Lower lobe of right lung (tissue), 2 donors: ENCODE results near the gene OTULINL. TPM values are rescaled to one million over a fixed set of nuclear protein-coding genes. Genes with fewer than 3 reads are reported as not detected.
A peak's percentile ranks its signal among the peaks of the same experiment; 100 is the strongest.

Experiments used
- ATAC-seq, 2 donors: fragments of 200-7000 bp; cut with Tn5 transposase; one replicate each; pipeline ENCODE4 v1.9.1; 2020 to 2022; ENCODE audit warnings: mild to moderate bottlenecking in 2 of 2, moderate library complexity in 2 of 2
- DNase-seq: peaks from one replicate; pipeline ENCODE4 v3.0.0-alpha.2; 2020
- H3K27ac ChIP-seq: fragments of 200-600 bp; one replicate; pipeline ENCODE4 v1.8.0; 2022
- H3K27me3 ChIP-seq: fragments of 200-600 bp; one replicate; pipeline ENCODE4 v1.8.0; 2022; ENCODE audit warnings: low read depth
- H3K36me3 ChIP-seq: fragments of 200-600 bp; one replicate; pipeline ENCODE4 v1.8.0; 2022; ENCODE audit warnings: mild to moderate bottlenecking
- H3K4me1 ChIP-seq: fragments of 200-600 bp; one replicate; pipeline ENCODE4 v1.8.0; 2022
- H3K4me3 ChIP-seq: fragments of 200-600 bp; one replicate; pipeline ENCODE4 v1.8.0; 2022; ENCODE audit warnings: mild to moderate bottlenecking
- H3K9me3 ChIP-seq: fragments of 200-600 bp; one replicate; pipeline ENCODE4 v1.8.0; 2022
- CTCF ChIP-seq: fragments of 200-600 bp; IDR thresholded peaks from one replicate; pipeline ENCODE4 v1.8.0; 2022; ENCODE audit warnings: antibody characterized with exemption, mild to moderate bottlenecking
- intact Hi-C: fragments of 100-400 bp; cut with DNase I; formaldehyde crosslinking; loops from one replicate; pipeline ENCODE4 v1.11.0; 2022
- total RNA-seq: library from RNA; stranded (reverse); fragmentation: NEBNext Ultra II Directional; extraction: Animal tissue kit (Norgen Biotek cat#: 25700); gene quantifications from one replicate; pipeline ENCODE4 v1.2.1, GENCODE V29; 2021
- donor health status: DM: no; HTN: yes; CAD: no; lungs with severe emphysema.

Gene OTULINL
- total RNA-seq, 1 donor from 2014 or later, result 79.3 TPM

GRCh38 chr5:14580398-14581034, 1.1 kb upstream of the OTULINL start:
- no peak overlapping the region for H3K4me3 ChIP-seq
- DNase-seq (no peak), ATAC-seq (no peak)
- H3K9me3 ChIP-seq, result no peaks in the 10 kb centered on the region
- intact Hi-C loops, result no loop called here
- H3K27me3 ChIP-seq, result peaks cover 13% of the 10 kb centered on the region
- H3K4me1 ChIP-seq, result peaks cover 27% of the 10 kb centered on the region
- no peak overlapping the region for H3K27ac ChIP-seq
- TF ChIP-seq CTCF, result no peak
- H3K36me3 ChIP-seq, result no peaks in the 10 kb centered on the region

GRCh38 chr5:14581891-14582796, 552 bp downstream of the OTULINL start:
- DNase-seq (peak; percentile 84), ATAC-seq (peak; percentile 79)
- Histone ChIP-seq H3K4me1 (peaks cover 42% of the 10 kb centered on the region), H3K9me3 (no peaks in the 10 kb centered on the region), H3K36me3 (no peaks in the 10 kb centered on the region), H3K27me3 (peaks cover 13% of the 10 kb centered on the region), H3K27ac (peak overlapping the region; percentile 95), H3K4me3 (peak overlapping the region; percentile 83)
- peak; percentile 20 for TF ChIP-seq CTCF
- intact Hi-C loops, result no loop called here

GRCh38 chr5:14582797-14583137, 1.2 kb downstream of the OTULINL start:
- no peak for TF ChIP-seq CTCF
- peak overlapping the region; percentile 95 for H3K27ac ChIP-seq

GRCh38 chr5:14584848-14585247, 3.3 kb downstream of the OTULINL start:
- peak overlapping the region; percentile 95 for H3K27ac ChIP-seq
- no peaks in the 10 kb centered on the region for H3K36me3 ChIP-seq
- DNase-seq, result peak; percentile 56
- intact Hi-C loops, result no loop called here
- H3K9me3 ChIP-seq, result no peaks in the 10 kb centered on the region
- peaks cover 65% of the 10 kb centered on the region for H3K4me1 ChIP-seq
- no peaks in the 10 kb centered on the region for H3K27me3 ChIP-seq
- no peak for TF ChIP-seq CTCF
- no peak overlapping the region for H3K4me3 ChIP-seq
- ATAC-seq, result peak in 1 of 2 donors; percentile 13

More at GRCh38 chr5:14582797-14583137, 1.2 kb downstream of the OTULINL start:
- Histone ChIP-seq H3K27me3 (peaks cover 13% of the 10 kb centered on the region), H3K36me3 (no peaks in the 10 kb centered on the region), H3K4me3 (peak overlapping the region; percentile 83), H3K4me1 (peaks cover 48% of the 10 kb centered on the region), H3K9me3 (no peaks in the 10 kb centered on the region)
- intact Hi-C loops, result no loop called here
- DNase-seq, result peak; percentile 47
- ATAC-seq, result no peak

- Histone ChIP-seq H3K27me3 (no peaks in the 10 kb centered on the region), H3K9me3 (no peaks in the 10 kb centered on the region), H3K4me1 (peaks cover 64% of the 10 kb centered on the region), H3K4me3 (no peak overlapping the region), H3K36me3 (no peaks in the 10 kb centered on the region), H3K27ac (peak overlapping the region; percentile 95)
- TF ChIP-seq CTCF, result no peak
- intact Hi-C loops, result no loop called here
- ATAC-seq, result peak in 1 of 2 donors; percentile 30
- DNase-seq, result peak; percentile 73
Measured at GRCh38 chr5:14587150-14587549, 5.6 kb downstream of the OTULINL start.
